HEK293 (cell line): ENCODE results near the gene SLC7A1.

ENCODE experiments used
- ZBTB17 ChIP-seq: fragments of 450-650 bp; formaldehyde crosslinking; IDR thresholded peaks from 2 replicates; pipeline ENCODE4 v1.5.1; 2016; ENCODE audit warnings: missing biosample characterization, missing genetic modification characterization
- ZNF121 ChIP-seq: fragments of 450-650 bp; formaldehyde crosslinking; IDR thresholded peaks from 2 replicates; pipeline ENCODE4 v1.5.1; 2016; ENCODE audit warnings: missing biosample characterization, missing genetic modification characterization
- ZNF16 ChIP-seq: fragments of 450-650 bp; formaldehyde crosslinking; IDR thresholded peaks from 2 replicates; pipeline ENCODE4 v1.5.1; 2016; ENCODE audit warnings: low read depth, missing biosample characterization, missing genetic modification characterization
- ZNF670 ChIP-seq: fragments of 450-650 bp; formaldehyde crosslinking; IDR thresholded peaks from 2 replicates; pipeline ENCODE4 v1.5.1; 2016; ENCODE audit warnings: missing biosample characterization, missing genetic modification characterization, low read depth
- TF ChIP-seq, protein P1 (sequence below): fragments of 450-650 bp; formaldehyde crosslinking; IDR thresholded peaks from 2 replicates; pipeline ENCODE4 v1.5.1; 2016; ENCODE audit warnings: missing biosample characterization, missing genetic modification characterization
- TF ChIP-seq, protein P2 (sequence below): fragments of 450-650 bp; formaldehyde crosslinking; IDR thresholded peaks from 2 replicates; pipeline ENCODE4; 2016; ENCODE audit warnings: missing biosample characterization, missing genetic modification characterization
- TF ChIP-seq, protein P3 (sequence below): fragments of 450-650 bp; formaldehyde crosslinking; IDR thresholded peaks from 2 replicates; pipeline ENCODE4 v1.5.1; 2016; ENCODE audit warnings: missing biosample characterization, missing genetic modification characterization, low read depth
- TF ChIP-seq, protein P4 (sequence below): fragments of 450-650 bp; formaldehyde crosslinking; IDR thresholded peaks from 2 replicates; pipeline ENCODE4 v1.5.1; 2016; ENCODE audit warnings: missing biosample characterization, missing genetic modification characterization

DNA sequence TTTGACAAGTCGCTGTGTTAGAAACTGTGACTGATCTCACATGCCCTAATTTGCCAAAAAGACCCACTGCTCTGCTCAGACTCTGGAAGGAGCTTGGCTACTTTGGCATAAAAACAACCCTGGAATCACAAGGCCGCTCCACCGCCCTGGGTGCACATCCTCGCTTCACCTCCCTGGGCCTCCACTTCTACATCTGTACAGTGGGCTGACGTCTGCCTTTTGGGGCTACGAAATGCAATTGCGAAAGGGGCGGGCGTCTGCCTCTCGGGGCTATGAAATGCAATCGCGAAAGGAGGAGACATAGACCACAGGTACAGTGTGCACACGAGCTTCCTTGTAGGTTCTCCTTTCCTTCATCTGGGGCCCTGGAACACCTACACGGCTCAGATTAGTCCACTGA is 74.2 kb downstream of the SLC7A1 start:
- TF ChIP-seq, protein P1, sequence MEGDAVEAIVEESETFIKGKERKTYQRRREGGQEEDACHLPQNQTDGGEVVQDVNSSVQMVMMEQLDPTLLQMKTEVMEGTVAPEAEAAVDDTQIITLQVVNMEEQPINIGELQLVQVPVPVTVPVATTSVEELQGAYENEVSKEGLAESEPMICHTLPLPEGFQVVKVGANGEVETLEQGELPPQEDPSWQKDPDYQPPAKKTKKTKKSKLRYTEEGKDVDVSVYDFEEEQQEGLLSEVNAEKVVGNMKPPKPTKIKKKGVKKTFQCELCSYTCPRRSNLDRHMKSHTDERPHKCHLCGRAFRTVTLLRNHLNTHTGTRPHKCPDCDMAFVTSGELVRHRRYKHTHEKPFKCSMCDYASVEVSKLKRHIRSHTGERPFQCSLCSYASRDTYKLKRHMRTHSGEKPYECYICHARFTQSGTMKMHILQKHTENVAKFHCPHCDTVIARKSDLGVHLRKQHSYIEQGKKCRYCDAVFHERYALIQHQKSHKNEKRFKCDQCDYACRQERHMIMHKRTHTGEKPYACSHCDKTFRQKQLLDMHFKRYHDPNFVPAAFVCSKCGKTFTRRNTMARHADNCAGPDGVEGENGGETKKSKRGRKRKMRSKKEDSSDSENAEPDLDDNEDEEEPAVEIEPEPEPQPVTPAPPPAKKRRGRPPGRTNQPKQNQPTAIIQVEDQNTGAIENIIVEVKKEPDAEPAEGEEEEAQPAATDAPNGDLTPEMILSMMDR (tag by site-specific recombination): no peak
- TF ChIP-seq ZNF121 (tag by site-specific recombination): no peak
- TF ChIP-seq, protein P2, sequence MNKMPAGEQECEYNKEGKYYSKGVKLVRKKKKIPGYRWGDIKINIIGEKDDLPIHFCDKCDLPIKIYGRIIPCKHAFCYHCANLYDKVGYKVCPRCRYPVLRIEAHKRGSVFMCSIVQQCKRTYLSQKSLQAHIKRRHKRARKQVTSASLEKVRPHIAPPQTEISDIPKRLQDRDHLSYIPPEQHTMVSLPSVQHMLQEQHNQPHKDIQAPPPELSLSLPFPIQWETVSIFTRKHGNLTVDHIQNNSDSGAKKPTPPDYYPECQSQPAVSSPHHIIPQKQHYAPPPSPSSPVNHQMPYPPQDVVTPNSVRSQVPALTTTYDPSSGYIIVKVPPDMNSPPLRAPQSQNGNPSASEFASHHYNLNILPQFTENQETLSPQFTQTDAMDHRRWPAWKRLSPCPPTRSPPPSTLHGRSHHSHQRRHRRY (tag by site-specific recombination): no peak
- TF ChIP-seq ZNF670 (tag by site-specific recombination): no peak
- TF ChIP-seq, protein P3, sequence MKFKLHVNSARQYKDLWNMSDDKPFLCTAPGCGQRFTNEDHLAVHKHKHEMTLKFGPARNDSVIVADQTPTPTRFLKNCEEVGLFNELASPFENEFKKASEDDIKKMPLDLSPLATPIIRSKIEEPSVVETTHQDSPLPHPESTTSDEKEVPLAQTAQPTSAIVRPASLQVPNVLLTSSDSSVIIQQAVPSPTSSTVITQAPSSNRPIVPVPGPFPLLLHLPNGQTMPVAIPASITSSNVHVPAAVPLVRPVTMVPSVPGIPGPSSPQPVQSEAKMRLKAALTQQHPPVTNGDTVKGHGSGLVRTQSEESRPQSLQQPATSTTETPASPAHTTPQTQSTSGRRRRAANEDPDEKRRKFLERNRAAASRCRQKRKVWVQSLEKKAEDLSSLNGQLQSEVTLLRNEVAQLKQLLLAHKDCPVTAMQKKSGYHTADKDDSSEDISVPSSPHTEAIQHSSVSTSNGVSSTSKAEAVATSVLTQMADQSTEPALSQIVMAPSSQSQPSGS: no peak
- TF ChIP-seq ZBTB17 (tag by site-specific recombination): no peak
- TF ChIP-seq, protein P4, sequence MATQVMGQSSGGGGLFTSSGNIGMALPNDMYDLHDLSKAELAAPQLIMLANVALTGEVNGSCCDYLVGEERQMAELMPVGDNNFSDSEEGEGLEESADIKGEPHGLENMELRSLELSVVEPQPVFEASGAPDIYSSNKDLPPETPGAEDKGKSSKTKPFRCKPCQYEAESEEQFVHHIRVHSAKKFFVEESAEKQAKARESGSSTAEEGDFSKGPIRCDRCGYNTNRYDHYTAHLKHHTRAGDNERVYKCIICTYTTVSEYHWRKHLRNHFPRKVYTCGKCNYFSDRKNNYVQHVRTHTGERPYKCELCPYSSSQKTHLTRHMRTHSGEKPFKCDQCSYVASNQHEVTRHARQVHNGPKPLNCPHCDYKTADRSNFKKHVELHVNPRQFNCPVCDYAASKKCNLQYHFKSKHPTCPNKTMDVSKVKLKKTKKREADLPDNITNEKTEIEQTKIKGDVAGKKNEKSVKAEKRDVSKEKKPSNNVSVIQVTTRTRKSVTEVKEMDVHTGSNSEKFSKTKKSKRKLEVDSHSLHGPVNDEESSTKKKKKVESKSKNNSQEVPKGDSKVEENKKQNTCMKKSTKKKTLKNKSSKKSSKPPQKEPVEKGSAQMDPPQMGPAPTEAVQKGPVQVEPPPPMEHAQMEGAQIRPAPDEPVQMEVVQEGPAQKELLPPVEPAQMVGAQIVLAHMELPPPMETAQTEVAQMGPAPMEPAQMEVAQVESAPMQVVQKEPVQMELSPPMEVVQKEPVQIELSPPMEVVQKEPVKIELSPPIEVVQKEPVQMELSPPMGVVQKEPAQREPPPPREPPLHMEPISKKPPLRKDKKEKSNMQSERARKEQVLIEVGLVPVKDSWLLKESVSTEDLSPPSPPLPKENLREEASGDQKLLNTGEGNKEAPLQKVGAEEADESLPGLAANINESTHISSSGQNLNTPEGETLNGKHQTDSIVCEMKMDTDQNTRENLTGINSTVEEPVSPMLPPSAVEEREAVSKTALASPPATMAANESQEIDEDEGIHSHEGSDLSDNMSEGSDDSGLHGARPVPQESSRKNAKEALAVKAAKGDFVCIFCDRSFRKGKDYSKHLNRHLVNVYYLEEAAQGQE (tag by site-specific recombination): no peak
- no peak for TF ChIP-seq ZNF16 (tag by site-specific recombination)
